ENCODE measurements around the gene DNAJC10. TPM values are rescaled to one million over a fixed set of nuclear protein-coding genes. Genes with fewer than 3 reads are reported as not detected.
A peak's percentile ranks its signal among the peaks of the same experiment; 100 is the strongest.

The DNAJC10 gene
- total and polyA plus RNA-seq, 9 donors, result 45.1 to 79.7 (median 62.6) TPM

- Histone ChIP-seq H3K4me3 (ENCODE audit: low read length) (no peak overlapping the region), H3K36me3 (ENCODE audit: control insufficient read depth, insufficient read depth, low read length) (no peaks in the 10 kb centered on the region), H3K27ac (ENCODE audit: low read length) (no peak overlapping the region), H3K9me3 (replicated peaks; ENCODE audit: control insufficient read depth, low read depth, low read length) (no peaks in the 10 kb centered on the region), H3K4me1 (ENCODE audit: control insufficient read depth, insufficient read depth, low read length) (peaks cover 2% of the 10 kb centered on the region), H3K27me3 (ENCODE audit: control insufficient read depth, insufficient read depth, low read length) (no peaks in the 10 kb centered on the region)
- no peak for DNase-seq
- 95% methylated on average over 2 of the region's 3 CpGs for WGBS (ENCODE audit: insufficient coverage)
Measured at GRCh38 chr2:182814804-182815203, 98.7 kb downstream of the DNAJC10 start.

- Histone ChIP-seq H3K27me3 (ENCODE audit: control insufficient read depth, insufficient read depth, low read length) (no peaks in the 10 kb centered on the region), H3K4me3 (ENCODE audit: low read length) (no peak overlapping the region), H3K36me3 (ENCODE audit: control insufficient read depth, insufficient read depth, low read length) (no peaks in the 10 kb centered on the region), H3K9me3 (replicated peaks; ENCODE audit: control insufficient read depth, low read depth, low read length) (no peaks in the 10 kb centered on the region), H3K27ac (ENCODE audit: low read length) (no peak overlapping the region), H3K4me1 (ENCODE audit: control insufficient read depth, insufficient read depth, low read length) (peaks cover 2% of the 10 kb centered on the region)
- DNase-seq, result no peak
Measured at GRCh38 chr2:182816866-182817265, 100.8 kb downstream of the DNAJC10 start.

GRCh38 chr2:182817558-182817957 is 101.5 kb downstream of the DNAJC10 start:
- H3K27ac ChIP-seq (ENCODE audit: low read length), result no peak overlapping the region
- DNase-seq, result peak; percentile 14
- peaks cover 2% of the 10 kb centered on the region for H3K4me1 ChIP-seq (ENCODE audit: control insufficient read depth, insufficient read depth, low read length)
- no peak overlapping the region for H3K4me3 ChIP-seq (ENCODE audit: low read length)
- no peaks in the 10 kb centered on the region for H3K9me3 ChIP-seq (replicated peaks; ENCODE audit: control insufficient read depth, low read depth, low read length)
- H3K36me3 ChIP-seq (ENCODE audit: control insufficient read depth, insufficient read depth, low read length), result no peaks in the 10 kb centered on the region
- no CpG with 5 or more reads among the region's 2 CpGs for WGBS (ENCODE audit: insufficient coverage)
- no peaks in the 10 kb centered on the region for H3K27me3 ChIP-seq (ENCODE audit: control insufficient read depth, insufficient read depth, low read length)

- Histone ChIP-seq H3K9me3 (replicated peaks; ENCODE audit: control insufficient read depth, low read depth, low read length) (no peaks in the 10 kb centered on the region), H3K36me3 (ENCODE audit: control insufficient read depth, insufficient read depth, low read length) (no peaks in the 10 kb centered on the region), H3K4me1 (ENCODE audit: control insufficient read depth, insufficient read depth, low read length) (peaks cover 2% of the 10 kb centered on the region), H3K27me3 (ENCODE audit: control insufficient read depth, insufficient read depth, low read length) (no peaks in the 10 kb centered on the region), H3K4me3 (ENCODE audit: low read length) (no peak overlapping the region), H3K27ac (ENCODE audit: low read length) (no peak overlapping the region)
- WGBS (ENCODE audit: insufficient coverage), result no CpG with 5 or more reads among the region's 3 CpGs
- no peak for DNase-seq
Measured at GRCh38 chr2:182818501-182818900, 102.4 kb downstream of the DNAJC10 start.

GRCh38 chr2:182818925-182819324 is 102.9 kb downstream of the DNAJC10 start:
- no peak overlapping the region for H3K27ac ChIP-seq (ENCODE audit: low read length)
- H3K4me3 ChIP-seq (ENCODE audit: low read length), result no peak overlapping the region
- DNase-seq, result peak; percentile 19
- H3K4me1 ChIP-seq (ENCODE audit: control insufficient read depth, insufficient read depth, low read length), result peaks cover 2% of the 10 kb centered on the region
- H3K27me3 ChIP-seq (ENCODE audit: control insufficient read depth, insufficient read depth, low read length), result no peaks in the 10 kb centered on the region
- no peaks in the 10 kb centered on the region for H3K9me3 ChIP-seq (replicated peaks; ENCODE audit: control insufficient read depth, low read depth, low read length)
- no peaks in the 10 kb centered on the region for H3K36me3 ChIP-seq (ENCODE audit: control insufficient read depth, insufficient read depth, low read length)
- WGBS (ENCODE audit: insufficient coverage), result 88% methylated on average over 1 of the region's 4 CpGs

- H3K27me3 ChIP-seq (ENCODE audit: control insufficient read depth, insufficient read depth, low read length), result no peaks in the 10 kb centered on the region
- WGBS (ENCODE audit: insufficient coverage), result 80% methylated on average over 1 of the region's 4 CpGs
- H3K4me3 ChIP-seq (ENCODE audit: low read length), result no peak overlapping the region
- peaks cover 2% of the 10 kb centered on the region for H3K4me1 ChIP-seq (ENCODE audit: control insufficient read depth, insufficient read depth, low read length)
- no peaks in the 10 kb centered on the region for H3K9me3 ChIP-seq (replicated peaks; ENCODE audit: control insufficient read depth, low read depth, low read length)
- H3K27ac ChIP-seq (ENCODE audit: low read length), result no peak overlapping the region
- no peaks in the 10 kb centered on the region for H3K36me3 ChIP-seq (ENCODE audit: control insufficient read depth, insufficient read depth, low read length)
- no peak for DNase-seq
Measured at GRCh38 chr2:182819412-182819811, 103.4 kb downstream of the DNAJC10 start.

- H3K36me3 ChIP-seq (ENCODE audit: control insufficient read depth, insufficient read depth, low read length), result no peaks in the 10 kb centered on the region
- no peak overlapping the region for H3K27ac ChIP-seq (ENCODE audit: low read length)
- H3K4me1 ChIP-seq (ENCODE audit: control insufficient read depth, insufficient read depth, low read length), result peaks cover 2% of the 10 kb centered on the region
- H3K9me3 ChIP-seq (replicated peaks; ENCODE audit: control insufficient read depth, low read depth, low read length), result no peaks in the 10 kb centered on the region
- no peaks in the 10 kb centered on the region for H3K27me3 ChIP-seq (ENCODE audit: control insufficient read depth, insufficient read depth, low read length)
- DNase-seq, result no peak
- WGBS (ENCODE audit: insufficient coverage), result no CpG with 5 or more reads among the region's 2 CpGs
- no peak overlapping the region for H3K4me3 ChIP-seq (ENCODE audit: low read length)
Measured at GRCh38 chr2:182821182-182821581, 105.1 kb downstream of the DNAJC10 start.

- WGBS (ENCODE audit: insufficient coverage), result no CpG with 5 or more reads among the region's 2 CpGs
- Histone ChIP-seq H3K27ac (ENCODE audit: low read length) (no peak overlapping the region), H3K9me3 (replicated peaks; ENCODE audit: control insufficient read depth, low read depth, low read length) (no peaks in the 10 kb centered on the region), H3K27me3 (ENCODE audit: control insufficient read depth, insufficient read depth, low read length) (no peaks in the 10 kb centered on the region), H3K36me3 (ENCODE audit: control insufficient read depth, insufficient read depth, low read length) (no peaks in the 10 kb centered on the region), H3K4me3 (ENCODE audit: low read length) (no peak overlapping the region), H3K4me1 (ENCODE audit: control insufficient read depth, insufficient read depth, low read length) (peaks cover 2% of the 10 kb centered on the region)
- no peak for DNase-seq
Measured at GRCh38 chr2:182822733-182823132, 106.7 kb downstream of the DNAJC10 start.

- DNase-seq, result no peak
- H3K4me1 ChIP-seq (ENCODE audit: control insufficient read depth, insufficient read depth, low read length), result peaks cover 2% of the 10 kb centered on the region
- no peak overlapping the region for H3K27ac ChIP-seq (ENCODE audit: low read length)
- H3K27me3 ChIP-seq (ENCODE audit: control insufficient read depth, insufficient read depth, low read length), result no peaks in the 10 kb centered on the region
- no peaks in the 10 kb centered on the region for H3K36me3 ChIP-seq (ENCODE audit: control insufficient read depth, insufficient read depth, low read length)
- no peaks in the 10 kb centered on the region for H3K9me3 ChIP-seq (replicated peaks; ENCODE audit: control insufficient read depth, low read depth, low read length)
- H3K4me3 ChIP-seq (ENCODE audit: low read length), result no peak overlapping the region
- WGBS (ENCODE audit: insufficient coverage), result 46% methylated on average over 2 of the region's 5 CpGs
Measured at GRCh38 chr2:182824056-182824766, 108.2 kb downstream of the DNAJC10 start.

- Histone ChIP-seq H3K4me3 (ENCODE audit: low read length) (no peak overlapping the region), H3K27ac (ENCODE audit: low read length) (no peak overlapping the region), H3K27me3 (ENCODE audit: control insufficient read depth, insufficient read depth, low read length) (no peaks in the 10 kb centered on the region), H3K36me3 (ENCODE audit: control insufficient read depth, insufficient read depth, low read length) (no peaks in the 10 kb centered on the region), H3K4me1 (ENCODE audit: control insufficient read depth, insufficient read depth, low read length) (no peaks in the 10 kb centered on the region), H3K9me3 (replicated peaks; ENCODE audit: control insufficient read depth, low read depth, low read length) (no peaks in the 10 kb centered on the region)
- WGBS (ENCODE audit: insufficient coverage), result 77% methylated on average over 5 of the region's 6 CpGs
- no peak for DNase-seq
Measured at GRCh38 chr2:182824767-182825158, 108.7 kb downstream of the DNAJC10 start.

GRCh38 chr2:182826064-182826463 is 110.0 kb downstream of the DNAJC10 start:
- Histone ChIP-seq H3K27ac (ENCODE audit: low read length) (no peak overlapping the region), H3K4me1 (ENCODE audit: control insufficient read depth, insufficient read depth, low read length) (no peaks in the 10 kb centered on the region), H3K9me3 (replicated peaks; ENCODE audit: control insufficient read depth, low read depth, low read length) (no peaks in the 10 kb centered on the region), H3K4me3 (ENCODE audit: low read length) (no peak overlapping the region), H3K27me3 (ENCODE audit: control insufficient read depth, insufficient read depth, low read length) (no peaks in the 10 kb centered on the region), H3K36me3 (ENCODE audit: control insufficient read depth, insufficient read depth, low read length) (no peaks in the 10 kb centered on the region)
- no CpG with 5 or more reads among the region's 1 CpG for WGBS (ENCODE audit: insufficient coverage)
- DNase-seq, result no peak

Measured in muscle of leg (tissue), 11 donors.